ENCODE data around the gene CHM. TPM values are rescaled to one million over a fixed set of nuclear protein-coding genes. Genes with fewer than 3 reads are reported as not detected.
"Not testable (repeated sequence)": the region's sequence is repeated elsewhere in the genome, so short reads cannot be mapped to it uniquely, and the experiment has no call there.

The CHM gene
- total RNA-seq, 1 donor from 2014 or later = 33.8 TPM

DNA sequence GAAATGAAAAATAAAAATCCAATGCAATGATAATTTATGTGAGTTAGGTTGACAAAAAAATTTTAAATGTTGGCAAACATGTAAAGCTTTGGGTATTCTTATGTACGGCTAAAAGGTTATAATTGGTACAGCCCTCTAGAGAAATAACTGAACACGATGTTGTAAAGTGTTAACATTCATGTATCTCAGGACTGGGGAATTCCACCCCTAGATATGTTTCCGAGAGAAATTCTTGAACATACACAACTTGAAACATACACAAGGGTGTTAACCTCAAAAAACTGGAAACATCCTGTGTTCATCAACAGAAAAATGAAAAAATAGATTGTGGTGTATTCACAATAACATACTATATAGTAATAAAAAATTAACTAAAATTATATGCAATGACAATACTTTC is 91.8 kb downstream of the CHM start:
- no peaks in the 10 kb centered on the region for H3K27me3 Mint-ChIP-seq (ENCODE audit: low read depth)
- H3K36me3 Mint-ChIP-seq (ENCODE audit: low read depth) = peaks cover 39% of the 10 kb centered on the region
- H3K27ac Mint-ChIP-seq (ENCODE audit: unreplicated experiment) = no peak overlapping the region
- no peak overlapping the region for H3K4me3 Mint-ChIP-seq
- no peak for TF ChIP-seq CTCF (conservative IDR thresholded peaks at IDR 0.05)
- H3K9me3 Mint-ChIP-seq = peaks cover 14% of the 10 kb centered on the region
- H3K4me1 Mint-ChIP-seq = no peaks in the 10 kb centered on the region
- DNase-seq (ENCODE audit: low read depth, low spot score) = no peak

DNA sequence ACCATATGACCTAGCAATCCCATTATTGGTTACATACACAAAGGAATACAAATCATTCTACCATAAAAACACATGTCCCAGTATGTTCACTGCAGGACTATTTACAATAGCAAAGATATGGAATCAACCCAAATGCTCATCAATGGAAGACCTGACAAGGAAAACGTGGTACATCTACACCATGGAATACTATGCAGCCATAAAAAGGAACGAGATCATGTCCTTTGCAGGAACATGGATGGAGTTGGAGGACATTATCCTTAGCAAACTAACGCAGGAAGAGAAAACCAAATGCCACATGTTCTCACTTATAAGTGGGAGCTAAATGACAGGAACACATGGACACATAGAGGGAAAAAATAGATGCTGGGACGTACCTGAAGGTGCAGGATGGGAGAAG is 102.6 kb downstream of the CHM start:
- not testable (repeated sequence) for H3K27ac Mint-ChIP-seq (ENCODE audit: unreplicated experiment); DNase-seq (ENCODE audit: low read depth, low spot score); H3K4me3 Mint-ChIP-seq; H3K4me1 Mint-ChIP-seq; H3K27me3 Mint-ChIP-seq (ENCODE audit: low read depth)
- Mint-ChIP-seq H3K9me3 (peaks cover 17% of the 10 kb centered on the region), H3K36me3 (ENCODE audit: low read depth) (peaks cover 43% of the 10 kb centered on the region)

- H3K27ac Mint-ChIP-seq (ENCODE audit: unreplicated experiment) = no peak overlapping the region
- peaks cover 31% of the 10 kb centered on the region for H3K36me3 Mint-ChIP-seq (ENCODE audit: low read depth)
- no peaks in the 10 kb centered on the region for H3K4me1 Mint-ChIP-seq
- H3K4me3 Mint-ChIP-seq = no peak overlapping the region
- DNase-seq (ENCODE audit: low read depth, low spot score) = no peak
- H3K27me3 Mint-ChIP-seq (ENCODE audit: low read depth) = no peaks in the 10 kb centered on the region
- H3K9me3 Mint-ChIP-seq = peaks cover 14% of the 10 kb centered on the region
- TF ChIP-seq CTCF (conservative IDR thresholded peaks at IDR 0.05) = no peak
Observed at GRCh38 chrX:85941275-85941674, 106.1 kb downstream of the CHM start.

DNA sequence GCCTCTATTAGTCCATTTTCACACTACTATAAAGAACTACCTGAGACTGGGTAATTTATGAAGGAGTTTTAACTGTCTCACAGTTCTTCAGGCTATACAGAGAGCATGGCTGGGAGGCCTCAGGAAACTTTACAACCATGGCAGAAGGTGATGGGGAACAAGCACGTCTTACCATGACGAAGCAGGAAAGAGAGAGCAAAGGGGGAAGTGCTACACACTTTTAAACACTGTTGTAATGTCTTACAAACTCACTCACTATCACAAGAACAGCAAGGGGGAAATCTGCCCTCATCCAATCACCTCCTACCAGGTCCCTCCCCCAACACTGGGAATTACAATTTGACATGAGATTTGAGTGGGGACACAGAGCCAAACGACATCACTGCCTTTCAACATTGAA is 107.4 kb downstream of the CHM start:
- H3K36me3 Mint-ChIP-seq (ENCODE audit: low read depth) = peaks cover 21% of the 10 kb centered on the region
- not testable (repeated sequence) for H3K27me3 Mint-ChIP-seq (ENCODE audit: low read depth)

GRCh38 chrX:85934399-85934798 is 113.0 kb downstream of the CHM start:
- H3K9me3 Mint-ChIP-seq = not testable (repeated sequence)
- peaks cover 15% of the 10 kb centered on the region for H3K36me3 Mint-ChIP-seq (ENCODE audit: low read depth)

More for the DNA sequence above, 107.4 kb downstream of the CHM start:
- H3K9me3 Mint-ChIP-seq; H3K4me1 Mint-ChIP-seq; H3K4me3 Mint-ChIP-seq; DNase-seq (ENCODE audit: low read depth, low spot score); H3K27ac Mint-ChIP-seq (ENCODE audit: unreplicated experiment): not testable (repeated sequence)

GRCh38 chrX:85930099-85930498 is 117.3 kb downstream of the CHM start:
- no peak overlapping the region for H3K4me3 Mint-ChIP-seq
- no peak overlapping the region for H3K27ac Mint-ChIP-seq (ENCODE audit: unreplicated experiment)
- no peak for TF ChIP-seq CTCF (conservative IDR thresholded peaks at IDR 0.05)
- H3K4me1 Mint-ChIP-seq = peaks cover 4% of the 10 kb centered on the region
- no peaks in the 10 kb centered on the region for H3K27me3 Mint-ChIP-seq (ENCODE audit: low read depth)
- no peaks in the 10 kb centered on the region for H3K9me3 Mint-ChIP-seq
- DNase-seq (ENCODE audit: low read depth, low spot score) = no peak
- H3K36me3 Mint-ChIP-seq (ENCODE audit: low read depth) = peaks cover 12% of the 10 kb centered on the region

More at GRCh38 chrX:85934399-85934798, 113.0 kb downstream of the CHM start:
- H3K27me3 Mint-ChIP-seq (ENCODE audit: low read depth); H3K4me3 Mint-ChIP-seq; H3K4me1 Mint-ChIP-seq; H3K27ac Mint-ChIP-seq (ENCODE audit: unreplicated experiment); DNase-seq (ENCODE audit: low read depth, low spot score): not testable (repeated sequence)

GRCh38 chrX:85928606-85929005 is 118.8 kb downstream of the CHM start:
- Mint-ChIP-seq H3K4me3 (no peak overlapping the region), H3K4me1 (peaks cover 4% of the 10 kb centered on the region), H3K27me3 (ENCODE audit: low read depth) (no peaks in the 10 kb centered on the region), H3K36me3 (ENCODE audit: low read depth) (peaks cover 10% of the 10 kb centered on the region), H3K27ac (ENCODE audit: unreplicated experiment) (no peak overlapping the region), H3K9me3 (no peaks in the 10 kb centered on the region)
- TF ChIP-seq CTCF (conservative IDR thresholded peaks at IDR 0.05) = no peak
- no peak for DNase-seq (ENCODE audit: low read depth, low spot score)
